ENCODE data around the gene TACC2. TPM values are rescaled to one million over a fixed set of nuclear protein-coding genes. Genes with fewer than 3 reads are reported as not detected.
"Not testable (repeated sequence)": the region's sequence is repeated elsewhere in the genome, so short reads cannot be mapped to it uniquely, and the experiment has no call there.

The TACC2 gene
- total RNA-seq, 1 experiment from 2014 or later, result not detected

GRCh38 chr10:122022276-122022675, 33.3 kb downstream of the TACC2 start:
- DNase-seq, result no peak
- Histone ChIP-seq H3K4me3 (ENCODE audit: low read length) (no peak overlapping the region), H3K9ac (ENCODE audit: low read length) (no peak overlapping the region), H4K20me1 (ENCODE audit: insufficient read depth, low read depth, low read length) (no peaks in the 10 kb centered on the region), H3K9me3 (ENCODE audit: low read length) (no peaks in the 10 kb centered on the region), H2AFZ (ENCODE audit: low read length) (no peak overlapping the region), H3K9me2 (replicated peaks; ENCODE audit: insufficient read depth, low read length) (no peaks in the 10 kb centered on the region), H3K4me2 (ENCODE audit: low read depth, low read length, poor library complexity, severe bottlenecking) (no peak overlapping the region), H3K36me3 (ENCODE audit: insufficient read depth, low read length) (no peaks in the 10 kb centered on the region), H3K4me1 (ENCODE audit: low read length) (no peaks in the 10 kb centered on the region), H3K27me3 (ENCODE audit: low read length) (no peaks in the 10 kb centered on the region), H3K27ac (ENCODE audit: low read length) (no peak overlapping the region), H3K79me2 (ENCODE audit: low read length) (no peaks in the 10 kb centered on the region)

GRCh38 chr10:122023257-122023656, 34.3 kb downstream of the TACC2 start:
- not testable (repeated sequence) for DNase-seq; H3K4me1 ChIP-seq (ENCODE audit: low read length); H3K9ac ChIP-seq (ENCODE audit: low read length); H3K27ac ChIP-seq (ENCODE audit: low read length); H3K79me2 ChIP-seq (ENCODE audit: low read length); H3K9me3 ChIP-seq (ENCODE audit: low read length); H3K4me2 ChIP-seq (ENCODE audit: low read depth, low read length, poor library complexity, severe bottlenecking); H2AFZ ChIP-seq (ENCODE audit: low read length); H3K36me3 ChIP-seq (ENCODE audit: insufficient read depth, low read length); H3K9me2 ChIP-seq (replicated peaks; ENCODE audit: insufficient read depth, low read length); H4K20me1 ChIP-seq (ENCODE audit: insufficient read depth, low read depth, low read length); H3K27me3 ChIP-seq (ENCODE audit: low read length); H3K4me3 ChIP-seq (ENCODE audit: low read length)

DNA sequence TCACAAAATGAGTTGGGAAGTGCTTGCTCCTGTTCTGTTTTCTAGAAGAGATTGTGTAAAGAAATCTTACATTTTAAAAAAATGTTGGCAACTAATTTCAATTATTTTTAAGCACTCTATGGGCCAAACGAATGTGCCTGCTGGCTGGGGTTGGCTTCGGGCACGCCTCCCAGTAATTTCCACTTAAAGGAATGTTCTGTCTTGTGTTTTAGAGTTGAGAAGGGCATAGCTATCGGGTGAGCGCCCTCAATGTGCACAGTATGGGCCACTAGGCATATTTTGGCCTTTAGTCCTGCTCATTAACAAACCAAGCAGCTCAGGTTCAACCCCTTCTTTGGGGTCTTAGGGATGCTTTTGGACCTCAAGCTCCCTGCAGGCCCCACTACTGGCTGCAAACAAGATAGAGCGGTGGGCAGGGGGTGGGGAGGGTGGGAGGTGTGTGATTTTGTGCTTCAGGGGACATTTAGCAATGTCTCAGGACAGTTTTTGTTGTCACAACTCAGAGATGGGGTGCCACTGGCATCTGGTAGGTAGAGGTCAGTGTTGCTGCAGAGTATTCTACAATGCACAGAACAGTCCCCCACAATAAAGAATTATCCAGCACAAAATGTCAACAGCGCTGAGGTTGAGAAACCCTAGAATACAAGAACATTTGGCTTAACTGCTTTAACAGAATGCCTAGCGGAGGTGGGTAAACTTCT, 40.7 kb downstream of the TACC2 start:
- H3K4me3 ChIP-seq (ENCODE audit: low read length), result no peak overlapping the region
- H2AFZ ChIP-seq (ENCODE audit: low read length), result no peak overlapping the region
- no peaks in the 10 kb centered on the region for H3K27me3 ChIP-seq (ENCODE audit: low read length)
- no peaks in the 10 kb centered on the region for H3K9me3 ChIP-seq (ENCODE audit: low read length)
- no peak overlapping the region for H3K9ac ChIP-seq (ENCODE audit: low read length)
- H3K4me2 ChIP-seq (ENCODE audit: low read depth, low read length, poor library complexity, severe bottlenecking), result no peak overlapping the region
- H4K20me1 ChIP-seq (ENCODE audit: insufficient read depth, low read depth, low read length), result no peaks in the 10 kb centered on the region
- DNase-seq, result no peak
- no peaks in the 10 kb centered on the region for H3K36me3 ChIP-seq (ENCODE audit: insufficient read depth, low read length)
- H3K9me2 ChIP-seq (replicated peaks; ENCODE audit: insufficient read depth, low read length), result no peaks in the 10 kb centered on the region
- no peaks in the 10 kb centered on the region for H3K79me2 ChIP-seq (ENCODE audit: low read length)
- no peak overlapping the region for H3K27ac ChIP-seq (ENCODE audit: low read length)
- no peaks in the 10 kb centered on the region for H3K4me1 ChIP-seq (ENCODE audit: low read length)

DNA sequence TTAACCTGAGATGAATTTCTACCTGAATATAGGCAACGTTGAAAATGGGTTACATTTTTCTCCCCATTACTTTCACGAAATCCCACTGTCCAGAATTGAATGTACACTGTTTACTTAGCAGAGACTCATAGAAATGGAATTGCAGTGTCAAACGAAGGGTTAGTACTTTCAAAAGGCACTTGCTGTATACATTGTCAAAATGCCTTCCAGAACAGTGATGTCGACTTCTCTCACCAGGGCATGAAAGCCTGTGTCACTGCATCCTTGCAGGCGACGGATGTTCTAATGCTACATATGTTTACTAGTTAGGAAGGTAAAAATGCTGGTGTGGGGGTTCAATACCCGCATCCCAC, 41.2 kb downstream of the TACC2 start:
- Histone ChIP-seq H3K79me2 (ENCODE audit: low read length) (no peaks in the 10 kb centered on the region), H3K4me3 (ENCODE audit: low read length) (no peak overlapping the region), H3K36me3 (ENCODE audit: insufficient read depth, low read length) (no peaks in the 10 kb centered on the region), H3K9me3 (ENCODE audit: low read length) (no peaks in the 10 kb centered on the region), H3K27ac (ENCODE audit: low read length) (no peak overlapping the region), H3K9ac (ENCODE audit: low read length) (no peak overlapping the region), H3K27me3 (ENCODE audit: low read length) (no peaks in the 10 kb centered on the region), H3K4me2 (ENCODE audit: low read depth, low read length, poor library complexity, severe bottlenecking) (no peak overlapping the region), H4K20me1 (ENCODE audit: insufficient read depth, low read depth, low read length) (no peaks in the 10 kb centered on the region), H3K4me1 (ENCODE audit: low read length) (no peaks in the 10 kb centered on the region), H3K9me2 (replicated peaks; ENCODE audit: insufficient read depth, low read length) (no peaks in the 10 kb centered on the region), H2AFZ (ENCODE audit: low read length) (no peak overlapping the region)
- DNase-seq, result no peak

DNA sequence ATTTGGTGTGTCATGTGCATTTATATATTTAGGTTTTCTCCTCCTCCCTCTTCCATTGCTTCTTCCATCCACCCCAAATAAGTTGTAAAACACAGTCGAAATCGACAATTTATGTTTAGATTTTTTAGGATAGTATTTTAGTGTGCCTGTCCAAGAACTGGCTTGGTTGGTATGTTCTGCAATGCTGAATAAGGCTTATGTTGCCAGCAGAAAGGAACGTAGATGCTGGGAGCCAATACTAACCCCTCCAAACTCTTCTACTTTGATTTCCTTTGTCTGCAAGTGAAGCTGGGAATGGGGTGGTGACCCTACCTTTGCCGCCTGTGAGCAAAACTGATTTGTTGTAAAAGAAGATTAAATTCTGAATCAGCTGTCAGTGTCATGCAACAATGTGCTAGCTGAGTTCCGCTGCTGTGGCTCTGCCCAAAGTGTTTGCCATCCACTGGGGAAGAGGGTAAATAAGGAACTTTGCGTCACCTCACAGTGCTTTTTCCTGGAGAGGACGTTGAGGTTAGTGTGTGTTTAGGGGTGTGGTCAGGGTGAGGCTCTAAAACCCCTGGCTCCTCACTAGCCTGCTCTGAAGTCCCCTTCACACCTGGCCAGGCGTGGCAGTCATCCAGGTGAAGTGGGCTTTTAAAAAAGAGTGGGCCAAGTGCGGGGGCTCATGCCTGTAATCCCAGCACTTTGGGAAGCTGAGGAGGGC, 44.4 kb downstream of the TACC2 start:
- H3K4me3 ChIP-seq (ENCODE audit: low read length), result no peak overlapping the region
- DNase-seq, result no peak
- H3K4me2 ChIP-seq (ENCODE audit: low read depth, low read length, poor library complexity, severe bottlenecking), result no peak overlapping the region
- no peaks in the 10 kb centered on the region for H3K36me3 ChIP-seq (ENCODE audit: insufficient read depth, low read length)
- H3K9ac ChIP-seq (ENCODE audit: low read length), result no peak overlapping the region
- no peaks in the 10 kb centered on the region for H3K27me3 ChIP-seq (ENCODE audit: low read length)
- H2AFZ ChIP-seq (ENCODE audit: low read length), result no peak overlapping the region
- H3K9me3 ChIP-seq (ENCODE audit: low read length), result no peaks in the 10 kb centered on the region
- H3K27ac ChIP-seq (ENCODE audit: low read length), result no peak overlapping the region
- no peaks in the 10 kb centered on the region for H3K4me1 ChIP-seq (ENCODE audit: low read length)
- H3K9me2 ChIP-seq (replicated peaks; ENCODE audit: insufficient read depth, low read length), result no peaks in the 10 kb centered on the region
- H4K20me1 ChIP-seq (ENCODE audit: insufficient read depth, low read depth, low read length), result no peaks in the 10 kb centered on the region
- no peaks in the 10 kb centered on the region for H3K79me2 ChIP-seq (ENCODE audit: low read length)

- Histone ChIP-seq H4K20me1 (ENCODE audit: insufficient read depth, low read depth, low read length) (no peaks in the 10 kb centered on the region), H3K9me3 (ENCODE audit: low read length) (no peaks in the 10 kb centered on the region), H3K4me1 (ENCODE audit: low read length) (no peaks in the 10 kb centered on the region), H3K27ac (ENCODE audit: low read length) (no peak overlapping the region), H3K9ac (ENCODE audit: low read length) (no peak overlapping the region), H3K27me3 (ENCODE audit: low read length) (no peaks in the 10 kb centered on the region), H2AFZ (ENCODE audit: low read length) (no peak overlapping the region), H3K79me2 (ENCODE audit: low read length) (no peaks in the 10 kb centered on the region), H3K4me2 (ENCODE audit: low read depth, low read length, poor library complexity, severe bottlenecking) (no peak overlapping the region), H3K36me3 (ENCODE audit: insufficient read depth, low read length) (no peaks in the 10 kb centered on the region), H3K9me2 (replicated peaks; ENCODE audit: insufficient read depth, low read length) (no peaks in the 10 kb centered on the region), H3K4me3 (ENCODE audit: low read length) (no peak overlapping the region)
- DNase-seq, result no peak
Measured at GRCh38 chr10:122034149-122034756, 45.3 kb downstream of the TACC2 start.

DNA sequence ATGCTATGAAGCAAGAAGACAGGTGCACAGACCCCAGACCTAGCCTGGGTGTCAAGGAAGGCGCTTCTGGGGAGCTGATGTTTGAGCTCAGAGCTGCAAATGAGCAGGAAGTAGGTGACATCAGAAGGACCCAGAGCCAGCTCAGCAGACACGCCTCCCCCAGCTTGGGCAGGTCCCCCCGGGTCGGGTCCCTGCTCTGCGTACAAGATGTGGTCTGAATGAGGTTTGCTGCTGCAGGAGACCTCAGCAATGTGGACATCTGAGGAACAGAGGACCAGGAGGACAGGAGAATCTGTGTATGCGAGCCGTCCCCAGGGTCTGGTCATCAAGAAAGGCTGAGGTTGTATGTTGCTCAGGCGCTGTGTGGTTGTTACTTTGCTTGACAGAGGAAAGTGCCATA, 51.8 kb downstream of the TACC2 start:
- Histone ChIP-seq H3K9me2 (replicated peaks; ENCODE audit: insufficient read depth, low read length) (no peaks in the 10 kb centered on the region), H3K27ac (ENCODE audit: low read length) (no peak overlapping the region), H3K27me3 (ENCODE audit: low read length) (no peaks in the 10 kb centered on the region), H3K4me3 (ENCODE audit: low read length) (no peak overlapping the region), H3K36me3 (ENCODE audit: insufficient read depth, low read length) (no peaks in the 10 kb centered on the region), H3K9me3 (ENCODE audit: low read length) (no peaks in the 10 kb centered on the region), H2AFZ (ENCODE audit: low read length) (no peak overlapping the region), H3K4me2 (ENCODE audit: low read depth, low read length, poor library complexity, severe bottlenecking) (no peak overlapping the region), H3K4me1 (ENCODE audit: low read length) (no peaks in the 10 kb centered on the region), H4K20me1 (ENCODE audit: insufficient read depth, low read depth, low read length) (no peaks in the 10 kb centered on the region), H3K79me2 (ENCODE audit: low read length) (no peaks in the 10 kb centered on the region), H3K9ac (ENCODE audit: low read length) (no peak overlapping the region)
- no peak for DNase-seq

GRCh38 chr10:122042836-122043235, 53.9 kb downstream of the TACC2 start:
- Histone ChIP-seq H4K20me1 (ENCODE audit: insufficient read depth, low read depth, low read length) (no peaks in the 10 kb centered on the region), H3K27me3 (ENCODE audit: low read length) (no peaks in the 10 kb centered on the region), H2AFZ (ENCODE audit: low read length) (no peak overlapping the region), H3K79me2 (ENCODE audit: low read length) (no peaks in the 10 kb centered on the region), H3K4me2 (ENCODE audit: low read depth, low read length, poor library complexity, severe bottlenecking) (no peak overlapping the region), H3K36me3 (ENCODE audit: insufficient read depth, low read length) (no peaks in the 10 kb centered on the region), H3K4me1 (ENCODE audit: low read length) (no peaks in the 10 kb centered on the region), H3K9me2 (replicated peaks; ENCODE audit: insufficient read depth, low read length) (no peaks in the 10 kb centered on the region), H3K27ac (ENCODE audit: low read length) (no peak overlapping the region), H3K9me3 (ENCODE audit: low read length) (no peaks in the 10 kb centered on the region), H3K9ac (ENCODE audit: low read length) (no peak overlapping the region), H3K4me3 (ENCODE audit: low read length) (no peak overlapping the region)
- DNase-seq, result no peak
